Endothelial cell of hepatic sinusoid (primary cell): ENCODE results near the gene KCNQ5.
"Not testable (repeated sequence)": the region's sequence is repeated elsewhere in the genome, so short reads cannot be mapped to it uniquely, and the experiment has no call there.

ENCODE experiments used
- in situ Hi-C: cut with HindIII; loops from 2 replicates; pipeline ENCODE4 v1.10.0; 2017; ENCODE audit warnings: low sequenced_read_pairs

The KCNQ5 gene

DNA sequence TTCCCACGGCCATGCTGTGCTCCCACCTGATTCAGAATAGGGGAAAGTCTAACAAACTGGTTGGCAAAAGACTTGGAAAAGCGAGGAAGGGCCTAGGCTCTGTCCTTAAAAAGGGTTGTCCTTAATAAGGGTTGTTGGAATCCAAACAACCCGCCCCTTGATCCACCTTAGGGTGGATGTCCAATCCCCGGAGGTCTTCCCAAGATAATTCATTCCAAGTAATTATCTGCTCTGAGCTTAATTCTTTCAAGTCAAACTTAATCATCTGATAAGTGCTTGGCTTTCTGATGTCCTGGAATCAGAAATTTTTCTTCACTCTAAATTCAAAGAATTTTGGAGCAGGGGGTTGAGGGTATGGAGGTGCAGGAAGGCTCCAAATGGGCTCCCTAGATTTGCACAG is 603.5 kb downstream of the KCNQ5 start, which contains the start of gene KHDC1L:
Gene KHDC1L, minus strand, starts transcription at position 101 of the 400 bp plus-strand sequence. Its CDS starts 88 bp downstream, at position 13.
- in situ Hi-C loops = no loop called here

GRCh38 chr6:73227606-73228255 is 605.9 kb downstream of the KCNQ5 start:
- in situ Hi-C loops = no loop called here

GRCh38 chr6:73231986-73232391 is 610.1 kb downstream of the KCNQ5 start:
- in situ Hi-C loops = no loop called here

GRCh38 chr6:73233048-73233447 is 611.2 kb downstream of the KCNQ5 start:
- in situ Hi-C loops = no loop called here

- in situ Hi-C loops = not testable (repeated sequence)
These were observed 612.1 kb downstream of the KCNQ5 start for GRCh38 chr6:73233971-73234370.

DNA sequence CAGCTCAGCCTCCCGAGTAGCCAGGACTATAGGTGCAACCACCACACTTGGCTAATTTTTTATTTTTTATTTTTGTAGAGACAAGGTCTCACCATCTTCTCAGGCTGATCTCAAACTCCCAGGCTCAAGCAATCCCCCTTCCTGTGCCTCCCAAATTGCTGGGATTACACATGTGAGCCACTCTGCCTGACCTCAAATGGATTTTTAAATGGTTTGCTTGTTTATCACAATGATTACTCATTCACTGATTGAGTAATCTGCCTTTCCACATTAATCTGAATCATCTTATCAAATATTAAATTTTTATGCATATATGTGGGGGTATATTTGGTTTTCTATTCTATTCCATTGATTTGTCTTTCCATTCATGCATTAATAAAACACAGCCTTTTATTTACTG is 612.9 kb downstream of the KCNQ5 start:
- in situ Hi-C loops = no loop called here

GRCh38 chr6:73236144-73236750 is 614.4 kb downstream of the KCNQ5 start:
- in situ Hi-C loops = no loop called here

DNA sequence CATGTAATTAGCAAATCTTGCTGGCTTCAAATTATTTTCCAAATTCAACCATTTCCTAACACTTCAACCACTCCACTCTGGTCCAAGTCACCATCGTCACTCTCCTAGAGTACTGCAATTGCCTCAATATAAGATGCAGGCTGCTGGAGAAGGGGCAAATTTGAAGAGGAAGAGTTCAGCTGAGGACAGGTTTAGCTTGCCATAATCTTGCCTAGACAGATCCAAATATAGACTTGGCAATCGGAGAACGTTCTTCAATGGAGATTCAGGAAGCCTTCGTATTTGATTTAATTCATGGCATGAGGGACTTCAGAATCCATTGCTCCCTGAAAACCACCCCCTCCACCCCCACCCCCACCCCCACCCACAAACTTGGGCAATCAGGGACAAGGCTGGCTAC is 618.9 kb downstream of the KCNQ5 start:
- in situ Hi-C loops = no loop called here

DNA sequence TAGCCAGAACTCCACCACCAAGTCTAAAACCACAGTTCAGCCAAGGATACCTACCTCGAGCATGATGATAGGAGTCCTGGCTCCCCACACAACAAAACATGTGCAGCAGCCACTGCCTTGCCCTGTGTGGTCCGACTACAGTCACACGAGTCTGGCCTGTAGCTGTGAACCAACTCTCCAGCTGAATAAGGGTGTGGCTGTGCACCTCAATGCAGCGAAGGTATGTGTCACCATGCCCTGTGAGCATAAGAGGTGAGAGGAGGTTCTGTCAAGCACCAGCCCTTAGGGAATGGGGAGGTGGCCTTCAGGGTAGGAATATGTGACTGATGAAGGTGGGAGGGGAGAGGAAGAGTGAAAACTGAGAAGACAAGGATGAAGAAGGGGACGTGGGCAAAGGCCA is 620.1 kb downstream of the KCNQ5 start:
- in situ Hi-C loops = no loop called here
